GM21515 (cell line): ENCODE data around the gene NPIPA1.
A peak's percentile ranks its signal among the peaks of the same experiment; 100 is the strongest.
"Not testable (repeated sequence)": the region's sequence is repeated elsewhere in the genome, so short reads cannot be mapped to it uniquely, and the experiment has no call there.

Experiments used
- ATAC-seq: cut with Tn5 transposase; IDR thresholded peaks from one replicate; pipeline ENCODE4 v1.9.1; 2021; ENCODE audit not compliant: unreplicated experiment

NPIPA1 gene

DNA sequence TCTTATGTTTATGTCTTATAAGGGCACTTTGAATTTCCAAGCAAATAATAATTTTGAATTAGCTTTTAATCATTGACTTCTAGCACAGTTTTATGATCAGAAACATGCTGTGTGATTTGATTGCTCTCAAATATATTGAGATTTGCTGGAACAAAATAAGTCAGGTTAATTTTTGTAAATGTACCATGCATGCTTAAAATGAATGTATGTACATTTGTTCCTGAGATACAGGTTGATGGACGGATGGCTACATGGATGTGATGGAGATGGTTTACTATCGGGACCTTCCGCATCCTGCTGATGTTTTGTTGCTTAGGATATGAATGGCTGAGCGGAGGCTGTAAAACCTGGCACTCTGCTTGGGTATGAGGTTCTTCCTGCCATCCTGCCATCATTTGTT lies at the start of gene NPIPA1:
NPIPA1 (plus strand) TSS at position 301 of the 400 bp plus-strand sequence; CDS start at position 301, 0 bp downstream.
- ATAC-seq: not testable (repeated sequence)

DNA sequence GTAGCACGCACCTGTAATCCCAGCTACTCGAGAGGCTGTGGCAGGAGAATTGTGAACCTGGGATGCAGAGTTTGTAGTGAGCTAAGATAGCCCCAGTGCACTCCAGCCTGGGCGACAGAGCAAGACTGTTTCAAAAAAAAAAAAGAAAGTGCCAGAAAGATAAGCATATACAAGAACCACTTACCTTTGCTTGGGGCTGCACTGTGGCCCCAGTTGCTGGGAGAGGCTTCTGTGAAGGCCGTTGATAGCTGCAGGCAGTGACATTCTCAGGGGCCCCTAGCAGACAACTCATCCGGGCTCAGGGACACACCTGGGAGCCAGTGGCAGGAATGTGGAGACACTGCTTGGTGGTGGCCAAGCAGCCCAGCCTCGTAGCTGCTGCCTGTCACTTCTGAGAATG lies 45.1 kb upstream of the NPIPA1 start:
- not testable (repeated sequence) for ATAC-seq

DNA sequence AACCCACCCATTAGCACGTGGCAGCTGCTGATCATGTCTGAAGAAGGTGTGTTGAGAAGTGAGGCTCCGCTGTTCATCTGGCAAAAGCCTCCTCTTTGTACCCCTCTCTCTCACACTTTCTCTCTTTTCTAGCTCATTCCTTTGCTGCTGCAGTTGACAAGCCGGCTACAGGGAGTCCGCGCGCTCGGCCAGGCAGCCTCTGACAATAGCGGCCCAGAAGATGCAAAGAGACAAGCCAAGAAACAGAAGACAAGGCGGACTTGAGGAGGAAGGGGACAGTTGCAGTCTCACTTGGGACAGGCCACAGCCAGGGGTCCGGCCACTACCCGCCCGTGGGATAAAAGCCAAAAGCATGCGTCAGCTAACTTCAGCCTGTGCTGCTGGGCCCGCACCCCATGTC lies 41.9 kb upstream of the NPIPA1 start:
- not testable (repeated sequence) for ATAC-seq

DNA sequence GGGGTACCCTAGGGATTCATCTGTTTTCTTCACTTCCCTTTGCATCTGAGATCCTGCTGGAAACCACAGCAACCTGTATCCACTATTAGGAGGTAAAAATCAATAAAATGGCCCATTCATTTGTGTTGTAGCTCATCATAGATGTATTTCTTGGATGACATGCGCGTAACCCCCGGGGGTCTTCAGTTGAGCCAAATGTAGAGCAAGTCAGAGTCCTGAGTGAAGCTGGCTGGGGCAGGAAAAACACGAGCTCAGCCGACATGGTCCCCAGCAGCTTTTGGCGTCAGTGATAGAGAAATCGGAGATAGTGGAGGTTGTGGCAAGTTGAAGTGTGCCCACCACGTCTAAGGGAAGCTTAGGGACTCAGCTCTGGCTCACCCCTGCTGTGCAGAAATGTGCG lies 41.2 kb upstream of the NPIPA1 start:
- not testable (repeated sequence) for ATAC-seq

DNA sequence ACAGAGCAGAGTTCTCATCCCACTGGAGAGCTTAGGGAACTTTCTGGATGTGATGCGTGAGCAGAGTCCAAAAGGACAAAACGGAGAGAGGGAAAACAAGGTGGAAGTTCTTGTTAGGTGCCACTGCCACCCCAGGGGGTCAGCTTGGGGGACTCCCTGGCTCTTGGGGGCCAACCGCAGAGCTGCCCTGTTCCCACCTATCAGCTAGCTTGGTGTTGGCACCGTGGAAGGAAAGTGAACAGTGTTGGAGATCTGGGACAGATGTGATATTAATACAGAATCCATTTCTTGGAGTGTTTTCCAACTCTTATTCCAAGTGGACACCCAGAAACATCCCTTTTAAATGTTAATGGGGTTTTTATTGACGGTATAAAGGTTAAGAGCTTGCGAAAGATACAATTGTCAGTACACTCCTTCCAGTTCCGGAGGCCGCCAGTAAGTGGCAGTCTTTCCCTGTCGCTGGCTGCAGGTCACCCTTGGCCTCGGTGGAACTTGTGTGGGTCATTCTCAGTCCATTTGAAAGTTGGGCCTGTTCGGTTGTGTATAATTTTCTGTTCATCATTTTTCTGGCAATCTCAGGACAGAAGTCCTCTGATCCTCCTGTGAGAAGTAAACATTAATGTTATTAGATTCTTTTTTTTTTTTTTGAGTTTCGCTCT lies 40.1 kb upstream of the NPIPA1 start:
- not testable (repeated sequence) for ATAC-seq

DNA sequence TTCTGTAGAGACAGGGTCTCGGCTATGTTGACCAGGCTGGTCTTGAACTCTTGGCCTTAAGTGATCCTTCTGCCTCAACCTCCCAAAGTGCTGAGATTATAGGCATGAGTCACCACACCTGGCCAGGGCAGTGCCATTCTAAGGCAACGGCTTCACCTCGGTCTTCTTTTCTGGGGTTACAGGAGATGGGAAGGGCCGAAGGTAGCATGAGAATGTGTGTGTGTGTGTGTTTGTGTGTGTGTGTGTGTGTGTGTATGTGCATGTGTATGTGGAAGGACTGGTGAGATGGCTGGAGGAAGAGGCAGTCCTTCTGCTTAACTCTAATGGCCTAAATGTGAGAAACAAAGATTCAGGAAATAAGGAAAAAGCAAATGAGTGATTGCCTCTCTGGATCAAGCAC lies 39.1 kb upstream of the NPIPA1 start:
- ATAC-seq: not testable (repeated sequence)

DNA sequence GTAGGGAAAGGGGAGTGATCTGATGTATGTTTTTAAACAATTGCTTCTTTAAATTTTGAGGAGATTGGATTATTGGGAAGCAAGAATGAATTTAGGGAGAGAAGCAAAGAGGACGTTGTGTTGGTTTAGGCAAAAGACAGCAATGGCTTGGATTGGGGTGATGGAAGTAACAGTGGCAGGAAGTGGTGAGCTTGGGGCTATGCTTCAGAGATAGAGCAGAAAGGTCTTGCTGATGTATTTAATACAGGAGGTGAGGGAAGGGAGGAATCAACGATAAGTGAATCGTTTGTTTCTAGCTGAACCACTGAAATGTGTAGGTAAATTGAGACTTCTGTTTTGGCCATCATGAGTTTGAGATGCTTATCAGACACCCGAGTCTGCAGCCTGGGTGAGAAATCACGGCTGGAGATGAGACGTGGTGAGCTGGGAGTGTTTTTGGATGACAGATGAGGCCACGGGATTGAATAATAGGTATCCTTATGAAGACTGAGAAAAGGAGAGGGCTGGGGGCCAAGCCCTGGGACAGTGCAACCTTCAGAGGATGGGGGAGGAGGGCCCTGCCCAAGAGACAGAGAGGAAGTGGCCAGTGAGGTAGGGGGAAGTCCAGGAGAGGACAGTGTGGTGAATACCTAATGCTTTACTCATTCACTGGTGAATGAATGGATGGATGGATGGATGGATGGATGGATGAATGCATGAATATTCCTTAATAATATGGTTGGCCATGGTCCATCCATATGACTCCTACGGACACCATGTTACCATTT lies 33.9 kb upstream of the NPIPA1 start:
- ATAC-seq: not testable (repeated sequence)

DNA sequence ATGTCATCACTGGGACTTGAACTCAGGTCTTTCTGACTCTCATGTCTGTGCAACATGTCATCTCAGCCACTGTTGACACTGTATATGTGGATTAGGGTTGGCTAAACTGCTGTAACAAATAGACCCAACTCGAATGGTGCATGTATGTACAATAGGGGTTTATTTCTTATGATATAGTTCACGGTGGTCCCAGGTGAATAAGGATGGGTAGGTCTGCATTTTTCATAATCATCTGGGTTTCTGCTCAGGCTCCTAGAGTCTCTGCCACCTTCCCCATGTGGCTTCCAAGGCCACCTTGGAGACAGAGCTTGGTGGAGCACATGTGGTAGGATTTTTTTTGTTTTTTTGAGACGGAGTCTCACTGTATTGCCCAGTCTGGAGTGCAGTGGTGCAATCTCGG lies 27.5 kb upstream of the NPIPA1 start:
- ATAC-seq: not testable (repeated sequence)

DNA sequence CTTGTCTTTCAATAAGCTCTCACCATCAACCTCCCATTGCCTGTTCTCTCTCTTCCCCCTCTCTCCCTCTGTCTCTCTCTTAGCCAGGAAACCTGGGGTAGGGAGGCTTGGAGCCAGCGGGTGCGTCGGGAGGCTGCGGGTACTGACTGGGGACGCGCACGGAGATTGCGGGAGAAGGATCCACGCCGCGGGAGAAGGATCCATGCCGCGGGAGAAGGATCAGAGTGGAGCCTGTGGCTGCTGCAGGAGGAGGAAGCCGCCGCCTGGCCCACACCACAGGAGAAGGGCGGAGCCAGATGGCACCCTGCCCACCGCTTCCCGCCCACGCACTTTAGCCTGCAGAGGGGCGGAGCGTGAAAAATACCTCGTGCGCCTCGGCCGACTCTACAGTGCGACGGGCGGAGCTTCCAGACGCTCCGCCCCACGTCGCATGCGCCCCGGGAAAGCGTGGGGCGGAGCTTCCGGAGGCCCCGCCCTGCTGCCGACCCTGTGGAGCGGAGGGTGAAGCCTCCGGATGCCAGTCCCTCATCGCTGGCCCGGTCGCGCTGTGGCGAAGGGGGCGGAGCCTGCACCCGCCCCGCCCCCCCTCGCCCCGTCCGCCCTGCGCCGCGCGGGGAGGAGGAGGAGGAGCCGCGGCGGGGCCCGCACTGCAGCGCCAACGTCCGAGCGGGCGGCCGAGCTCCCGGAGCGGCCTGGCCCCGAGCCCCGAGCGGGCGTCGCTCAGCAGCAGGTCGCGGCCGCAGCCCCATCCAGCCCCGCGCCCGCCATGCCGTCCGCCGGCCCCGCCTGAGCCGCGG lies 26.2 kb upstream of the NPIPA1 start:
- peak; percentile 68 for ATAC-seq

DNA sequence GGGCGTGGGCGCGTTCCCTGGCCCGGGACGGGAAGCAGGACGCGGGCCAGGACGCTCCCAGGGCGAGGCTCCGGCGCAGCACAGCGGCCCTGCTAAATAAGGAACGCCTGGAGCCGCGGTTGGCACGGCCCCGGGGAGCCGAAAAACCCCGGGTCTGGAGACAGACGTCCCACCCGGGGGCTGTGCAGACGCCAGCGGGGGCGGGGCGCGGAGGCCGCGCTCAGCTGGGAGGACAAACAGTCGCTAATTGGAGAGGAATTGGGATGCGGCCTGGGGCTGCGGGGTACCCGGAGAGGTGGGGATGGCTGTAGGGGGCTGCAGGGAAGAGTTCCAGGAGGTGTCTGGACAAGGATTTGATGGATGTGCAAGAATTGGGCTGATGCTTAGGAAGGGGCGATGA lies 25.3 kb upstream of the NPIPA1 start:
- not testable (repeated sequence) for ATAC-seq

DNA sequence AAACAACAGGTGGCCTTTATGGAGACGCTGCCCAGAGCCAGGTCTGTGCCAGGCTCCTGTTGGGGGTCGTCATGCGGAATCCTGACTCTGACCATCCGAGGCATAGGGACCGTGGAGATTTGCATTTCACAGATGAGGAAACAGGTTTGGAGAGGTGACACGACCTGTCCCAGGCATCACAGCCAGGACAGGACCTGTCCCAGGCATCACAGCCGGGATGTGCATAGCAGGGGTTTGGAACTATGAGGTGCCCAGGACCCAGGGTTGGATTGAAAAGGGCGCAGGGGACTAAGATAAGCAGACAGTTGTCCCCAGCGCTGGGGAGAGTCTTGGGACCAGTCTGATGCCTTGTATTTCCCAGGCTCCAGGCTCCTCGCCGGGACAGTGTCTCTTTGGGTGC lies 24.7 kb upstream of the NPIPA1 start:
- ATAC-seq: not testable (repeated sequence)

DNA sequence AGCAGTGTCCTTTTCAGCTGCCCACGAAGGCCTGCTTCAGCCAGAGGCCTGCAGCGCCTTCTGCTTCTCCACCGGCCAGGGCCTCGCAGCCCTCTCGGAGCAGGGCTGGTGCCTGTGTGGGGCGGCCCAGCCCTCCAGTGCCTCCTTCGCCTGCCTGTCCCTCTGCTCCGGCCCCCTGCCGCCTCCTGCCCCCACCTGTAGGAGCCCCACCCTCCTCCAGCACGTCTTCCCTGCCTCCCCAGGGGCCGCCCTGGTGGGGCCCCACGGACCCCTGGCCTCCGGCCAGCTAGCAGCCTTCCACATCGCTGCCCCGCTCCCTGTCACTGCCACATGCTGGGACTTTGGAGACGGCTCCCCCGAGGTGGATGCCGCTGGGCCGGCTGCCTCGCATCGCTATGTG lies 18.7 kb upstream of the NPIPA1 start:
- not testable (repeated sequence) for ATAC-seq

DNA sequence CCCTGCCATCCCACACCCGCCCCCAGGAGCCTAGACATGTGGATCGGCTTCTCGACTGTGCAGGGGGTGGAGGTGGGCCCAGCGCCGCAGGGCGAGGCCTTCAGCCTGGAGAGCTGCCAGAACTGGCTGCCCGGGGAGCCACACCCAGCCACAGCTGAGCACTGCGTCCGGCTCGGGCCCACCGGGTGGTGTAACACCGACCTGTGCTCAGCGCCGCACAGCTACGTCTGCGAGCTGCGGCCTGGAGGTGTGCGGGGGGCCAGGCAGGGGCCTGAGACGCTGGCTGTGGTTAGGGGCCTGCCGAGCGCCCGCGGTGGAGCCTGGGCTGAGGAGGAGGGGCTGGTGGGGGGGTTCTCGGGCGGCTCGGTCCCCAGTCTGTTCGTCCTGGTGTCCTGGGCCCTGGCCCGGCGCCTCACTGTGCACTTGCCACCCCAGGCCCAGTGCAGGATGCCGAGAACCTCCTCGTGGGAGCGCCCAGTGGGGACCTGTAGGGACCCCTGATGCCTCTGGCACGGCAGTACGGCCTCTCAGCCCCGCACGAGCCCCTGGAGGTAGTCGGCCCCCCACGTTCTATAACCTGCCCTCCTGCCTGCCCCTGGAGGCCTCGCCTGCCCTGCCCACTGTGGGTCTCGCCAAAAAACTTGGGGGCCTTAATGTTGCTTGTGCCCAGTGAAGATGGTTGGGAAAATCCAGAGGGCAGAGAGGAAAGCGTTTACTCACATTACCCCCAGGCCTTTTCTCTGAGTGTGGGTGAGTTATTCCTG lies 17.2 kb upstream of the NPIPA1 start:
- ATAC-seq: not testable (repeated sequence)

DNA sequence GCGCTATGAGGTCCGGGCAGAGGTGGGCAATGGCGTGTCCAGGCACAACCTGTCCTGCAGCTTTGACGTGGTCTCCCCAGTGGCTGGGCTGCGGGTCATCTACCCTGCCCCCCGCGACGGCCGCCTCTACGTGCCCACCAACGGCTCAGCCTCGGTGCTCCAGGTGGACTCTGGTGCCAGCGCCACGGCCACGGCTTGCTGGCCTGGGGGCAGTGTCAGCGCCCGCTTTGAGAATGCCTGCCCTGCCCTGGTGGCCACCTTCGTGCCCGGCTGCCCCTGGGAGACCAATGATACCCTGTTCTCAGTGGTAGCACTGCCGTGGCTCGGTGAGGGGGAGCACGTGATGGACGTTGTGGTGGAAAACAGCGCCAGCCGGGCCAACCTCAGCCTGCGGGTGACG lies 15.0 kb upstream of the NPIPA1 start:
- ATAC-seq: not testable (repeated sequence)

DNA sequence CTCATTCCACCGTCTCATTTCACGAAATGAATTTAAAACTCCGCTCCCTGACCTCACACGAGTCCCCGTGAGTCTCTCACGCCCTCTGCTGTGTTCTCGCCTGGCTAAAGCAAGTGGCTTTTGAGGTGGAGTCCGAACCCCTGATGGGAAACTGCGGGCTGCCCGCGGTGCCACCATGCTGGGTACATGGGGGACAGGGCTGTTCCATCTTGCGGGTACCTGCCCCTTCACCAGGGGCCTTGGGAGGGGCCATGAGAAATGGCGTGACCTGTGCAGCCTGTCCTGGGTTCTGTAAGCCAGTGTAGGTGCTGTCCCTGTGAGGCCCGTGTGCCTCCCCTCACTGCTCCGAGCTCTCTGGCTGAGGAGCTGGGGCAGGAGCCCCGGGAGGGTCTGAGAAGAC lies 14.3 kb upstream of the NPIPA1 start:
- not testable (repeated sequence) for ATAC-seq

DNA sequence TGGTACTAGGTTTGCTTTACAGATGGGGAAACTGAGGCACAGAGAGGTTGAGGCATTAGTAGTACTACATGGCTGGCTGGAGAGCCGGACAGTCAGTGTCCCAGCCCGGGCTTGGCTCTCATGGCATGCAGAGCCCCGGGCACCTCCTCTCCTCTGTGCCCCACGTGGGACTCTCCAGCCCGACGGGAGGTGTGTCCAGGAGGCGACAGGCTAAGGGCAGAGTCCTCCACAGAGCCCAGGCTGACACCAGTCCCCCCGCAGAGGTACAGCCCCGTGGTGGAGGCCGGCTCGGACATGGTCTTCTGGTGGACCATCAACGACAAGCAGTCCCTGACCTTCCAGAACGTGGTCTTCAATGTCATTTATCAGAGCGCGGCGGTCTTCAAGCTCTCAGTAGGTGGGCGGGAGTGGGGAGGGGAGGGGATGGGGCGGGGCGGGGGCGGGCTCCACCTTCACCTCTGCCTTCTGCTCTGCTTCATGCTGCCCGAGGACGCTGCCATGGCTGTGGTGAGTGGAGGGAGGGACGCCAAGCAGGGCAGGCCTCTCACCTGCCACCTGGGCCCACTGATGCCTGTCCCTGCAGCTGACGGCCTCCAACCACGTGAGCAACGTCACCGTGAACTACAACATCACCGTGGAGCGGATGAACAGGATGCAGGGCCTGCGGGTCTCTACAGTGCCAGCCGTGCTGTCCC lies 13.7 kb upstream of the NPIPA1 start:
- not testable (repeated sequence) for ATAC-seq

DNA sequence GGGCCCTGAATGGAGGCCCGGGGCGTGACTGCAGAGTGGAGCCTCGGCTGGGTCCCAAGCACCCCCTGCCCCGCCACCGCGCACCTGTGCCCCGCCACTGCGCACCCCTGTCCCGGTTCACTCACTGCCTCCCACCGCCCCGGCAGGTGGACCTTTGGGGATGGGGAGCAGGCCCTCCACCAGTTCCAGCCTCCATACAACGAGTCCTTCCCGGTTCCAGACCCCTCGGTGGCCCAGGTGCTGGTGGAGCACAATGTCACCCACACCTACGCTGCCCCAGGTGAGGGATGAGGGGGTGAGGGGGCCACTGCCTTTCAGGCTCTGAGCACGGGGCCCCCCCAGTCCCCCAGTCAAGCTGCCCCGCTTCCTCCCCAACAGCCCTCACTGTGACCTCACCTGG lies 12.9 kb upstream of the NPIPA1 start:
- not testable (repeated sequence) for ATAC-seq

DNA sequence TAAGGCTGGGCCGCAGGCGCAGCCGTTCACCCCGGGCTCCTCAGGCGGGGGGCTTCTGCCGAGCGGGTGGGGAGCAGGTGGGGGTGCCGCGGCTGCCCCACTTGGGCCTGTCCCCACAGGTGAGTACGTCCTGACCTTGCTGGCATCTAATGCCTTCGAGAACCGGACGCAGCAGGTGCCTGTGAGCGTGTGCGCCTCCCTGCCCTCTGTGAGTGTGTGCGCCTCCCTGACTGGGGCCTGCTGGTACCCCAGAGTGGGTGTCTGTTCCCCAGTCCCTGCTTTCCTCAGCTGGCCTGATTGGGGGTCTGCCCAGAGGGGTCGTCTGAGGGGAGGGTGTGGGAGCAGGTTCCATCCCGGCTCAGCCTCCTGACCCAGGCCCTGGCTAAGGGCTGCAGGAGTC lies 12.3 kb upstream of the NPIPA1 start:
- not testable (repeated sequence) for ATAC-seq

DNA sequence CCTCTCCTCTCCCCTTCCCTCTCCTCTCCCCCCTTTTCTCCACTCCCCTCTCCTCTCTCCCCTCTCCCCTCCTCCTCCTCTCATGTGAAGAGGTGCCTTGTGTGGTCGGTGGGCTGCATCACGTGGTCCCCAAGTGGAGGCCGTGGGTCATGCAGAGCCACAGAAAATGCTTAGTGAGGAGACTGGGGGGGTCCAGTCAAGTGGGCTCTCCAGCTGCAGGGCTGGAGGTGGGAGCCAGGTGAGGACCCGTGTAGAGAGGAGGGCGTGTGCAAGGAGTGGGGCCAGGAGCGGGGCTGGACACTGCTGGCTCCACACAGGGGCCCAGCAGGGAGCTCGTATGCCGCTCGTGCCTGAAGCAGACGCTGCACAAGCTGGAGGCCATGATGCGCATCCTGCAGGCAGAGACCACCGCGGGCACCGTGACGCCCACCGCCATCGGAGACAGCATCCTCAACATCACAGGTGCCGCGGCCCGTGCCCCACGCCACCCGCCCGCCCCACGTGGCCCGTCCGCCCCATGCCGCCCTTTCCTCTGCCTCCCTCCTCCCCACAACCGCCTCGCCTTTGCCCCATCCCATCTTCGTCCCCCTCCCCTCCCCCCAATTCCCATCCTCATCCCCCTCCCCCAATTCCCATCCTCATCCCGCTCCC lies 9.1 kb upstream of the NPIPA1 start:
- not testable (repeated sequence) for ATAC-seq

DNA sequence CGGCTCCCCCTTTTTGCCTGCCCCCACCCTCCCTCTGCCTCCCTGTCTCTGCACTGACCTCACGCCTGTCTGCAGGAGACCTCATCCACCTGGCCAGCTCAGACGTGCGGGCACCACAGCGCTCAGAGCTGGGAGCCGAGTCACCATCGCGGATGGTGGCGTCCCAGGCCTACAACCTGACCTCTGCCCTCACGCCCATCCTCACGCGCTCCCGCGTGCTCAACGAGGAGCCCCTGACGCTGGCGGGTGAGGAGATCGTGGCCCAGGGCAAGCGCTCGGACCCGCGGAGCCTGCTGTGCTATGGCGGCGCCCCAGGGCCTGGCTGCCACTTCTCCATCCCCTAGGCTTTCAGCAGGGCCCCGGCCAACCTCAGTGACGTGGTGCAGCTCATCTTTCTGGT lies 8.1 kb upstream of the NPIPA1 start:
- not testable (repeated sequence) for ATAC-seq
